Brain microvascular endothelial cell (primary cell): Measurements from ENCODE around the gene PLA2G2A.
A peak's percentile ranks its signal among the peaks of the same experiment; 100 is the strongest.

Source experiments
- DNase-seq: peaks from one replicate; pipeline ENCODE4 v3.0.0-alpha.2; 2020
- H3K27ac ChIP-seq: fragments of 250-450 bp; sonication (Bioruptor Pico); 2 replicates; pipeline ENCODE4 v1.5.1; 2020; ENCODE audit warnings: mild to moderate bottlenecking, moderate library complexity
- H3K27me3 ChIP-seq: fragments of 250-450 bp; sonication (Bioruptor Pico); replicated peaks from 2 replicates; pipeline ENCODE4 v1.5.1; 2020; ENCODE audit warnings: mild to moderate bottlenecking
- H3K36me3 ChIP-seq: fragments of 250-450 bp; sonication (Bioruptor Pico); replicated peaks from 2 replicates; pipeline ENCODE4 v1.5.1; 2020; ENCODE audit warnings: mild to moderate bottlenecking
- H3K4me3 ChIP-seq: 2 replicates; pipeline ENCODE4 v1.5.1; 2011; ENCODE audit warnings: low read depth, mild to moderate bottlenecking, control low read depth, low read length, moderate library complexity
- CTCF ChIP-seq: IDR thresholded peaks from 2 replicates; pipeline ENCODE4 v1.5.1; 2011; ENCODE audit warnings: low read depth, mild to moderate bottlenecking, moderate library complexity, low read length, control low read depth, inconsistent platforms; ENCODE audit errors: missing control alignments
- in situ Hi-C: cut with HindIII; loops from 2 replicates; pipeline ENCODE4 v1.10.0; 2017; ENCODE audit warnings: low sequenced_read_pairs, low pct_ligation_motif_present

PLA2G2A gene

DNA sequence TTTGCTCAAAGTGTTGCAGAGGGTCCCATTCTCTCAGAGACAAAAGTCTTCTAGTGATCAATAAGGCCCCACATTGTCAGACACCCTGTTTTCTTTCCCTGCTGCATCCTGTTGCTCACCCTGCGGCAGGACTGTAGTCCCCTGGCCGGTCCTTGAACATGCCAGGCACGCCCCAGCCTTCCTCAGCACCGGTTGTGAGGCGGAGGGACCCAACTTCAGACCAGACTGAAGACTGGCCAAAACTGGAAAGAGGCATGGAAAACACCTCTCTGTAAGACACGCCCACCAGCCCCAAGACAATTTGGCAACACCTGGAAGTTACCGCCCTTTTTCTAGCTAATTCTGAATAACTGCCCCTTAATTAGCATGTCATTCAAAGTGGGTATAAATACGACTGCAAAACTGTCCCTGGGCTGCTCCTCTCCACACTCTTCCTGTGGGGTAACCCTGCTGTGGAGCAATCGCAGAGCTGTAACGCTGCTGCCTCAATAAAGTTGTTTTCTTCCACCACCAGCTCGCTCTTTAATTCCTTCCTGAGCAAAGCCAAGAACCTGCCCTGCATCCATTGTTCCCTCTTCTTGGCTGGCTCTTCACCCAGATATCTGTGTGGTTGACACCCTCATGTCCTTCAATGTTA lies 23.8 kb downstream of the PLA2G2A start:
- Histone ChIP-seq H3K27me3 (no peaks in the 10 kb centered on the region), H3K4me3 (no peak overlapping the region), H3K36me3 (no peaks in the 10 kb centered on the region), H3K27ac (no peak overlapping the region)
- in situ Hi-C loops, result no loop called here
- no peak for DNase-seq
- no peak for TF ChIP-seq CTCF

GRCh38 chr1:19954059-19954458 lies 25.4 kb downstream of the PLA2G2A start:
- in situ Hi-C loops, result no loop called here
- Histone ChIP-seq H3K36me3 (no peaks in the 10 kb centered on the region), H3K27ac (no peak overlapping the region), H3K27me3 (no peaks in the 10 kb centered on the region), H3K4me3 (no peak overlapping the region)
- DNase-seq, result no peak
- TF ChIP-seq CTCF, result no peak

DNA sequence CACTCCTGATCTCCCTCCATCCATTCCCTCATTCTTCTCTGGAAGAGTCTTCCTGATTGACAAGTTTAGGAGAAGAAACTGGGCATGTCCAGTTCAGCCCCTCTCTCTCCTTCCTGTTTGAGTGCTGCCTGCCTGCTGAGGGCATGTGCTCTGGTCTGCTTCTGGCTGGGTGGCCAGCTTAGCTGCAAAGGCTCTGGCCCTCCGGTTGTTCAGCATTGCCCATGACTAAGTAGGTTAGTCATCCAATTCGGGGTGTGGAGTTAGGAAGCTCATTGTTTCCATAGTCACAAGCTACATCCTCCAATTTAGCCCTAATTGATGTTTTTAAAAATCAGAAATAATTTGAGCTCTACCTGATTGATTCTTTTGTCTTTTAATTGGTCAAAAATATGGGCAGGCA lies 30.4 kb downstream of the PLA2G2A start:
- DNase-seq, result peak; percentile 59
- in situ Hi-C loops, result no loop called here
- H3K27ac ChIP-seq, result no peak overlapping the region

DNA sequence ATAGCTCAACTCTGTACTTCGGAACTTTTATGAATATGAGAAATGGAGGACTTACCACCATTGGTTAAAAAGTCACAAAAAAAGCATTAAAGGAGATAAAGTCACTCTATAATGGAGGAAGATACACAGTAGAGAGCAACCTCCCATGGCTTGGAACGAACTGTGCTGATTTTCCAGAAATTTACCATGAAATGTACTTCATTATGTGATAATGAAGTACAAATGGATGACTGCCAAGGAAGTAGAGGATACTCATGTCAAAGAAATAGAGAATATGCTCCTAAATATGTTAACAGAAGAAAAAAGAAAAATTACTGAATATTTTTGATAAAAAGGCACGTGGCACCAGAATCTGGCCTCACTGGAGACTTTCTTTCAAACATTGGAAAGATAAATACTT lies 32.4 kb downstream of the PLA2G2A start:
- no peak overlapping the region for H3K4me3 ChIP-seq
- DNase-seq, result no peak
- H3K27ac ChIP-seq, result no peak overlapping the region
- H3K36me3 ChIP-seq, result no peaks in the 10 kb centered on the region
- TF ChIP-seq CTCF, result no peak
- in situ Hi-C loops, result no loop called here
- H3K27me3 ChIP-seq, result no peaks in the 10 kb centered on the region

More for the DNA sequence above, 30.4 kb downstream of the PLA2G2A start:
- Histone ChIP-seq H3K36me3 (no peaks in the 10 kb centered on the region), H3K27me3 (no peaks in the 10 kb centered on the region), H3K4me3 (no peak overlapping the region)
- no peak for TF ChIP-seq CTCF

GRCh38 chr1:19946331-19946751 lies 33.1 kb downstream of the PLA2G2A start:
- no peaks in the 10 kb centered on the region for H3K27me3 ChIP-seq
- DNase-seq, result no peak
- no peaks in the 10 kb centered on the region for H3K36me3 ChIP-seq
- H3K4me3 ChIP-seq, result no peak overlapping the region
- no peak for TF ChIP-seq CTCF
- H3K27ac ChIP-seq, result no peak overlapping the region
- in situ Hi-C loops, result no loop called here

DNA sequence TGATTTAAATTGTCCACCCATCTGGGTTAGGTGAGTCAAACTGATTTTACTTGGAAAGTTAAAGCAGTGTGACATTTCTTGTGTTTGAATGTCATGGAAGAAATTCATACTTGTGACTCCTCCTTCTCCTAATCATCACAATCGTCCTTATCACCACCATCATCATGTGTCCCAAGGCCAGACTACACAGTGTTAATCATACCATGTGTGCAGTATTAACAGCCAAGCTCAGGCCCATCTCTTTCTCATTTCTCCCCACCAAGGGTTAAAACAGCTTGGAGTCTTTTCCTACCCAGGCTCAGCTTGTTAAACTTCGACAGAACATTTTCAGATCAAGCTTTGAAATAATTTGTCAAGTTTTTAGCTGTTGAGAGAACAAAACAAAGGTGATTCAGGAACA lies 33.5 kb downstream of the PLA2G2A start:
- Histone ChIP-seq H3K27me3 (no peaks in the 10 kb centered on the region), H3K4me3 (no peak overlapping the region), H3K36me3 (no peaks in the 10 kb centered on the region), H3K27ac (no peak overlapping the region)
- DNase-seq, result no peak
- TF ChIP-seq CTCF, result no peak
- in situ Hi-C loops, result no loop called here
